C1 segment of cervical spinal cord (tissue), 14 donors: Measurements from ENCODE around the gene AURKB.
"Not testable (repeated sequence)": the region's sequence is repeated elsewhere in the genome, so short reads cannot be mapped to it uniquely, and the experiment has no call there.

Source experiments
- DNase-seq, 14 donors: peaks; one replicate each; lab custom pipeline; 2025; lab: John Stamatoyannopoulos, UW

AURKB gene

GRCh38 chr17:8209907-8210760, at the start of gene AURKB:
Gene AURKB, minus strand, starts transcription at chr17:8210575. Its CDS starts 351 bp downstream, at chr17:8210224.
- DNase-seq: peak in 13 of 14 donors; percentile 47 to 81 (median 74)

DNA sequence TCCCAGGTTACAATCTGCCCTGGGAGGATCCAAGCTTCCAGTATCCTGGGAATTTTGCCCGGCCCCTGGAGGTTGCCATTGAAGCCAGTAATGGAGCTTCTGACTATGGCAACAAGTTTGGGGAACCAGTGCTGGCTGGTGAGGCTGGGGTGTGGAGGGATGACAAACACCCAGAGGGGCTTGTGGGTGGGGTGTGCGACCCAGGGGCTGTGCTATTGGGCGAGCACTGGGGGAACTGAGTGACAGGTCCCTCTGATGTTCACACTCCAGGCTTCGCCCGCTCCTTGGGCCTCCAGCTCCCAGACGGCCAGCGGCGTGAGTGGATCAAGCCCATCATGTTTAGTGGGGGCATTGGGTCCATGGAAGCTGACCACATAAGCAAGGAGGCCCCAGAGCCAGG, 47.4 kb upstream of the AURKB start:
- no peak for DNase-seq

DNA sequence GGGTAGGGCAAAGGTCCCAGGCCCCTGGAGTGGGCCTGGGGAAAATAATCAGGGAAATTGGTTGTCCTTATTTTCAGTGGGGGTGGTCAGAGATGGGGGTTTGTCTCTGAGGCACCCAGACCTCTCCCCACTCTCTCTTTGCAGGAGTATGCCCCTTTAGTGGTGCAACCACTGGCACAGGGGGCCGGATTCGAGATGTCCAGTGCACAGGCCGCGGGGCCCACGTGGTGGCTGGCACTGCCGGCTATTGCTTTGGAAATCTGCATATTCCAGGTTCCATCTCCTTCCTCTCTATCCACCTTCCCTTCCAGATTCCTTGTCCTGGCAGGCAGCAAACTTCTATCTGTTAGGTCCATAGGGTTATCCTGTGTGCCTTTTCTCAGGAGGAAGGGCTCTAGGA, 46.3 kb upstream of the AURKB start:
- DNase-seq: no peak

GRCh38 chr17:8256291-8256690, 45.9 kb upstream of the AURKB start:
- DNase-seq: no peak

DNA sequence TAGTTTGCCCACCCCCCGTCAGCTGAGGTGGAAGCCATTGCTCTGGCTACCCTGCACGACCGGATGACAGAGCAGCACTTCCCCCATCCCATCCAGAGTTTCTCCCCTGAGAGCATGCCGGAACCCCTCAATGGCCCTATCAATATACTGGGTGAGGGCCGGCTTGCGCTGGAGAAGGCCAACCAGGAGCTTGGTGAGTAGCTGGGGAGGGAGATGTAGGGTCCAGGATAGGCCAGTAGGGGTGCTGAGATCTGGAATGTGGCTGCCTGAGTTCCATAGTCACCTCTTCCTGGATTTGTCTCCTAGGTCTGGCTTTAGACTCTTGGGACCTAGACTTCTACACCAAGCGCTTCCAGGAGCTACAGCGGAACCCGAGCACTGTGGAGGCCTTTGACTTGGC, 45.1 kb upstream of the AURKB start:
- DNase-seq: no peak

DNA sequence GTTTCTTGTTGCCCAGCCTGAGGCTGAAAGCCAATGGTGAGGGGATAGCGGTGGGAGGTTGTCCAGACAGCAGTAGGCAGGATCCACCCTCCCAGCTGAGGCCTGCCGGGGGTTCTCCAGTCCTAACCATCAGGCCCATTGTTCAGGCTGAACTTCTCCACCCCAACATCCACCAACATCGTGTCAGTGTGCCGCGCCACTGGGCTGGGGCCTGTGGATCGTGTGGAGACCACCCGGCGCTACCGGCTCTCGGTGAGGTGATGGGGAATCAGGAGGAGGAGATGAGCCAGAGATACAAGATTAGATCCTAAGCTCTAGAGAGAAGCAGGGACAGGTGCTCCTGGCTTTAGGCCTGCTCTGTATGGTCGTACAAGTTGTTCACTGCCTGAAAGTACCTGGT, 44.5 kb upstream of the AURKB start:
- DNase-seq: no peak

GRCh38 chr17:8253801-8254200, 43.4 kb upstream of the AURKB start:
- DNase-seq: no peak

- not testable (repeated sequence) for DNase-seq
Measured at GRCh38 chr17:8251411-8251810, 41.0 kb upstream of the AURKB start.

- no peak for DNase-seq
Measured at GRCh38 chr17:8249621-8250500, 39.5 kb upstream of the AURKB start.

DNA sequence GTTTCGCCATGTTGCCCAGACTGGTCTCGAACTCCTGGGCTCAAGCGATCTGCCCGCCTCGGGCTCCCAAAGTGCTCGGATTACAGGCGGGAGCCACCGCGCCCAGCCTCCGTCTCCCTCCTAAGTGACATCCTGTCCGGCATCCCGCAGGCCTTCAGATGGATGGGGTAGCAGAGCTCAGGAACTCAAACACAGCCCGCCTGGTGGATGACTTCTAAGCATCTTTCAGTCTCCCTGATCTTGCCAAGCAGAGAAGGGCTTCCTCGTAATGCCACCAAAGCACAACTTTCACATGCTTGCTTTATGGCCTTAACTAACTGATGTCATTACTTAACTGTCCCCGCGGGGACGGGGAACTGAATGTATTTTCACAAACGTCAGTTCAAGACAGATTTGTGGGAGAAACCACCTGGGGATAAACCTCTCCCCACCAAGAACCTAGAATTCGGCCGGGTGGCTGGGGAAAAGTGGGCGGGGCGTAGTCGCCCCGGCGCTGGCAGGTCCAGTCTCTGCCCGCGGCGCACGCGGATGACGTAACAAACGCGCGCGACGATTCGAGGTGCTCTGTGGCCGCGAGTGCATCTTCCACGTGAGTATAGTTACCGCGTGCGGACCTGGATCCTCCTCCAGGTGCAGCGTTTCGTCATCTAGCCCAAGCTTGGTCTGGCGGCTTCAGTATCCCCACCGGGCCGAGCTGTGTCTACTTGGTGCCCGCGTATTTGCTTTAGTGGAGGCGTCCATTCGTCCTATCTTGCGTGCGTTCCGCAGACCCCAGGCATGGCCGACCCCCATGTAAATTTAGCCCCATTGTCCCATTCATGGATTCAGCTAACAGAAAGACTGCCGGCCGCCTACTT, 38.6 kb upstream of the AURKB start, which contains the start of gene PFAS:
PFAS (plus strand) TSS at position 539 of the 857 bp plus-strand sequence. CDS start 4,649 bp downstream, outside the sequence.
- DNase-seq: peak; percentile 36 to 95 (median 88)

DNA sequence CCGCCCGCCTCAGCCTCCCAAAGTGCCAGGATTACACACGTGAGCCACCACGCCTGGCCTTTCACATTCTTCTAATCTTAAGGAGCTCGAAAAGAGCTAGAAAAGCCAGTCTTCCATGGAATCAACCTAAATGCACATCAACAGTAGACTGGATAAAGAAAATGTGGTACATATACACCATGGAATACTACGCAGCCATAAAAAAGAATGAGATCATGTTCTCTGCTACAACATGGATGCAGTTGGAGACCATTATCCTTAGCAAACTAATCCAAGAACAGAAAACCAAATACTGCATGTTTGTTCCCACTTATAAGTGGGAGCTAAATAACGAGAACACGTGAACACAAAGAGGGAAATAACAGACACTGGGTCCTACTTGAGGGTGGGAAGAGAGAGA, 34.4 kb upstream of the AURKB start:
- DNase-seq: no peak

GRCh38 chr17:8243827-8244226, 33.5 kb upstream of the AURKB start:
- no peak for DNase-seq

DNA sequence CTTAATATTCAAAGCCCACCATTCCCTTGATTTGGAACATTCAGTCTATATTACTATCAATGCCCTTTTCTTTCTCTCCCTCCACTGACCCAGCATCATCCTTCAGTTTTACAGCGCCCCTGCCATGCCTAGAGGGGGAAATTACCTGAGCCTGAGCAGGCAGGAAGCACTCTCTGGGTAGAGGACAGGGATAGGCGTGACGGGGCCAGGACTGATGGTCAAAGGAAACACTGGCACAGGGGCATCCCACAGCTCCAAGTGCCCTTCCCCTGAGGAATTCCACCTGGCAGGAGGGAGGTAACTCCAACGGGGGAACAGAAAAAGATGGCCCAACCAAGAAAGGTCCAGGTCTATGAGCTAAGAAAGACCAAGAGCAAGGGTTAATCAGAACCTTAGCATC, 27.5 kb upstream of the AURKB start:
- no peak for DNase-seq

DNA sequence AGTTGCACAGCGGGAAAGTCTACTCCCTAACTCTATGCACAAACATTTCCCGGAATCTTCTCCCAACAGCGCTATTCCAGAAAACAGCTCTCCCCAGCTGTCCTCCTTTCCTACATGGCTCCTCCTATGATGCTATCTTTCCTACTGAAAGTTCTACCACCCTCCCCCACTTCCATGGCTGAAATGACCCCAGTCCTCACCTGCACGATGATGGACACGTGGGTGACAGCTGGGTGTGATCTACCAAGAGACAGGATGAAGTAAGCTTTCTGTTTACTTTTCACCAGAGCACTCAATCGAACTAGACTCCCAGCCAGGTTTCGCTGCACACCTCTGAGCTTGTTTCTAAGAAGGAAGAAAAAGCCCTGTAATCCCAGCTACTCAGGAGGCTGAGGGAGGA, 26.8 kb upstream of the AURKB start:
- no peak for DNase-seq

GRCh38 chr17:8235676-8236075, 25.3 kb upstream of the AURKB start:
- no peak for DNase-seq

- DNase-seq: no peak
Measured at GRCh38 chr17:8234361-8235270, 24.2 kb upstream of the AURKB start.

GRCh38 chr17:8231701-8232100, 21.3 kb upstream of the AURKB start:
- no peak for DNase-seq

DNA sequence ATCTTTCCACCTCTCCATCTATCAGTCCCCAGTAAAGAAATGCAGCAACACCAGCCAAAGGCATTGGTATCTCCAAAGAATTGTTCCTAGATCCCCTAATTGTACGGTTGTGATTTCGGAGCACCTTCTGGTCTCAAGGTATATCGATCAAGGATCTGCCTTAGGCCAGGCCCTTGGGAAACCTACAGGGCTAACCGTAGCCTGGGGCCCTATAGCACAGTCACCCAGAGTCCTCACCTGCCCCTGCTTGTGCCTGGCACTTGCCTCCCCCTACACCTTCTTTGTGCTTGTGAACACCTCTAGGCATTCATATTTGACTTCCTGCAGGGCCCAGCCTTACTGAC, 16.8 kb upstream of the AURKB start:
- no peak for DNase-seq

- DNase-seq: peak in 12 of 14 donors; percentile 18 to 85 (median 64)
Measured at GRCh38 chr17:8226536-8227237, 16.3 kb upstream of the AURKB start.
